GM18502 (cell line): Measurements from ENCODE around the gene MLX.

Experiments
- ATAC-seq: cut with Tn5 transposase; IDR thresholded peaks from one replicate; pipeline ENCODE4 v1.9.1; 2021; ENCODE audit warnings: mild to moderate bottlenecking; ENCODE audit not compliant: unreplicated experiment, poor library complexity

The MLX gene, protein sequence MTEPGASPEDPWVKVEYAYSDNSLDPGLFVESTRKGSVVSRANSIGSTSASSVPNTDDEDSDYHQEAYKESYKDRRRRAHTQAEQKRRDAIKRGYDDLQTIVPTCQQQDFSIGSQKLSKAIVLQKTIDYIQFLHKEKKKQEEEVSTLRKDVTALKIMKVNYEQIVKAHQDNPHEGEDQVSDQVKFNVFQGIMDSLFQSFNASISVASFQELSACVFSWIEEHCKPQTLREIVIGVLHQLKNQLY

DNA sequence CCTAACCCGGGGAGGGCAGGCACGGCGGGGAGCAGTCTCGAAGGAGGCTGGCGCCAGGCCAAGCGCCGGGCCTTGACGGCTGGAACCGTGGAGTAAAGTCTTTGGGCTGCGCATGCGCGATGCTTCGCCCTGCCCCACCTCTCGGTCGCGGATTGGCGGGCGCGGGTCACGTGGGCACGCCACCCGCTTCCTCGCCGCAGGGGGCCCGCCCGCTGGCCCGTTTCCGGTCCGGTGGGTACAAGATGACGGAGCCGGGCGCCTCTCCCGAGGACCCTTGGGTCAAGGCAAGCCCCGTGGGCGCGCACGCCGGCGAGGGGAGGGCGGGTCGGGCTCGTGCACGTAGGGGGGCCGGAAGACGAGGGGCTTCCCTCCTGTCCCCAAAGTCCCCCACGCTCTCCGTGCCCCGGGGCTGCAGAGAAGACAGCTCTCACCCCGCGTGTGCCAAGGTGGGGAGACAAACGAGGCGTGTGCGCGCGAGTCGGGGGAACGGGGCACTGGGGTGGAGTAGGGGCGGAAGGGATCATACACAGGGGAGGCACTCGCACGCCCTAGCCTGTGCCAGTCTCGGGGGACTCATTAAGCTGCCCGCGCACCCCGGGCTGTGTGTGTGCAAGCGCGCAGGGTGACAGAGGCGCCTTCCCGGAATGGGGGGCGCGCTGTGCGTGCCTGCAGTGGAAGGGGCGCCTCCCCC is at the start of gene MLX:
Gene MLX, plus strand, starts transcription at position 218 of the 691 bp plus-strand sequence. Its CDS starts 25 bp downstream, at position 243.
- ATAC-seq = peak; percentile 61

DNA sequence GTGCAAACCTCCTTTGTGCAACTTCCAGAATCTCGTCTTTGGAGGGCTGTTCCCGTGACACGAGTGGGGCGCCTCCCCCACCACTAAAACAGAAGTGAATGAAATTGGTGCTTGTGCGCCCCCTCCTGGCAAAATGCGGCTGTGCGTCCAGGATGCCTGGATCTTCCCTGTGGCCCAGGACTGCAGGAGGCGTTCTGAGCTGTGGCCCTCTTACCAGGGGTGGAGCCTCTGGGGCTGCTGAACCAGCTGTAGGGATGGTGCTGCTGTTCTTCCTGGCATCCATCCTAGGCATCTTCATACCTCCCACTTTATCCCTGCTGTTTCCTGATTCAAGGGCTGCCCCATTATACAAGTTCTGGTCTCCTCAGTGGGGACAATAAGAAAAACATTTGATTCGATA is 49.4 kb upstream of the MLX start:
- no peak for ATAC-seq

DNA sequence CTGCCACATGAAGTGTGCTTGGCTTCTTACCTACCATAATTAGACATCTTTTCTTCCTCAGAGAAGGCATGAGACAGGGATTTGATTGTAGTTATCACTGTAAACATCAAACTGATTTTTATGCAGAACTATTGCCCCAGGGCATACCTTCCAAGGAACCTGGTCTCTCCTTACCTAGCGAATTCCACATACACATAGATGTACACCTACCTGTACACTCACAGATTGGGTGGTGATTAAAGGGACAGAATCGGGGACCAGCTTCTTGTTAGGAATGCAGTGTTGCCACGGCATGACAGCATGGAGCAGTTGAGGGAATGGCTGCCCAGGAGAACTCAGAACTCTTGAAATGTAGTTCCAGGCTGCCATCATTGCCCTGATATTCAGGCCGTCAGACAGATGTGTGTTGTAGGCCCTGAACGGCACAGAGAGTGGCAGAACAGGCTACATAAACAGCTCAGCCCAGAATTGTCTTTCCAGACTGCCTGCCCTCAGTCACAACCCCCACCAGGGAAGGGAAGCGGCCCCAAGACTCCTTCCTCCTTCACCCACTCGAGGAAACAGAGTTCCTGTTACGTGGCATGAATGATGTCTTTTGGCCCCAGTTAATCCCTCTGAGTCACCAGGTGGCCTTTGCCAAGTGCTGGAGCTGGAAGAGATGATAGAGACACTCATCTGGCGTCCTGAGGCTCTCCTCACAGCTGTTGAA is 48.7 kb upstream of the MLX start:
- ATAC-seq = no peak

DNA sequence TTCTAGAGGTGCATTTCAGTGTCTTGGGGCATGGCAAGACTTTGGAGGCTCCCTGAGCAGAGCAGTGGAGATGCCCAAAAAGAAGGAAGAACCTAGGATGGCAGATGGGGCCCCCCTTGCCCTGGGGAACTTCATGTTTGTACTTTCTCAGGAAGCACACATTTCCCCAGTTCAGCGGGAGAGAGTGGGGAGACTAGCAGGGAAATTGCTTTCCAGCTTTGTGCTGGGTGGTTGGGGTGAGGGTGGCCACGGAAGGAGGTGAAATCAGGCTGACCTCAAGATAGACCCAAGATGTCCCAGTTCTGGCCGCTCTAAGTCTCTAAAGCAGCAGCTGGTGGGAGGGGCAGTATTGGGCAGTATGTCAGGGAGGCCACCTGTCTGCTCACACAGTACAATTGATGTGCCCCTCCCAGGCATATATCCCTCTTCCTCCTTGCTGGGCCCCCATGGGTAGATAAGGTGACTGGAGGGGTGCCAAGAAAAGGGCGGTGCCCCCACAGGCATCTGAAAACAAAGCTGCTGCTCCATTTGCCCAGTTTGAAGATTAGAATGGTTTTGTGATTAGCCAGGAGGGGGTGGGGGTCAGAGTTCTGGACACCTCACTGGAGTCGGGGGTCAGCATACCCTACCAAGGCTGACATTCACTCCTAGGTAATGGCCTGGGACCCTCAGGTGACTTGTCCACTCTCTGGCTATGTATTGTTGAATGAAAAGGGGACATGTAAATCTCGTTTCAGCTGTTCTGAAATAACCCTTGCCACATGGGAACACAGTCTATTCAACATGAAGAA is 48.0 kb upstream of the MLX start:
- no peak for ATAC-seq

DNA sequence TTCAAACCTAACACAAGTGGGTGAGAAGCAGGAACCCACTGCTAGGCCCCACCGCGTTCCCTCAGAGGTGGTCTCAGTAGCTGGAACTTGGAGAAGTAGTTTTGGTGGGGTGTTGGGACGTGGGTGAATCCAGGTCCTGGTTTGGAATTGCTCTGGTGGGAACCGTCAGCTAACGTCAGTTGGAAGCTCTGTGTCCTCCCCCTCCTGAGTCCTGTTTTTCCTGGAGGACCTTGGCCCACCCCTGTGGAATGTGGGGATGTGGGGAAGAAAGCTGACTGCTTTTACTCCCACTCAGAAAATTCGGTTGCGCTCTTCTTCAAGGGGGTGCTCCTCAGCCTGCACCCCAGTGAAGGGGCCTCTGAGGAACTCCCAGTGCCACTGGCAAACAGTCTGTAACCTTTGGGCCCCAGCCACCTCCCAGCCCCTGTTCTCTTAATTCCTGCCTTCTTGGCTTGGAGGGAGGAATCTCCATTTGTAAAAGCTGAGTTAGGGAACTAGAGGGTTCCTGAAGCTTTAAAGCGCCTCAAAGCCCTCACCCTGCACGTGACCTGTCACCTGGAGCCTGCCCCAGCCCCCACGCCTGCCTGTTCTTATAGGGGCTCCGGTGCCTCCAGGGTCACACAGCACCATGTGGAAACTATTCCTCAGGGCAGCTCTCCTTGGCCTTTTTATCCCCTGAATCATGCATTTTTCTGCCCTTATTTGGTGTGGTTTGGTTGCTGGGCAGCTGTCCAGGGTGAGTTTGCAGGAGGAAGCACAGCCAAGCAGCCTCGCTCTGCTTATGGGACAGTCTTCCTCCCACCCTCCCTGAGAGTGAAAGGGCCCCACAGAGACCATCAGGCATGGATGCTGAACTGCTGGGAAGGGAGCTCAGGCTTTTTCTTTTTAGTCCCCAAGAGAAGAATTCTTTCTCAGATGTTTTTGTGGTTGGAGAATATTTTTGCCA is 47.1 kb upstream of the MLX start:
- no peak for ATAC-seq

DNA sequence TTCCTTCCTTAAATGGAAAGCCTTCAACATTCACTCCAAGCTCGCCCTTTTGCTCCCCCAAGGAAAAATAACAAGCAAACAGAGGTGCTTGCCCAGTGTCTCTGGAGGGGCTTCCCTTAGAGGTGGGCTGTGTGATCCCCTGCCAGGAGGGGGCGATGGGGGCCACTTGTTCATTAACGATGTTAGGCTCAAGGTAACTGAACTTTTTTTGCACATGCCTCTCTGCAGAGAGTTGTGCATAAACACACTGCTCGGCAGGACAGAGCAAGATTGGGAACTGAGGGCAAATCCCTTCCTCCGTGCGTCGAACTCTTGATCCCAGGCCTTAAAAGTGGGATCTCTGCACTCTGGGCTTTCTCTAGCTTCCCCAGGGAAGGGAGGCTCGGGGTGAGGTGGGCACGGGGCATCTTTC is 46.4 kb upstream of the MLX start:
- ATAC-seq = no peak

DNA sequence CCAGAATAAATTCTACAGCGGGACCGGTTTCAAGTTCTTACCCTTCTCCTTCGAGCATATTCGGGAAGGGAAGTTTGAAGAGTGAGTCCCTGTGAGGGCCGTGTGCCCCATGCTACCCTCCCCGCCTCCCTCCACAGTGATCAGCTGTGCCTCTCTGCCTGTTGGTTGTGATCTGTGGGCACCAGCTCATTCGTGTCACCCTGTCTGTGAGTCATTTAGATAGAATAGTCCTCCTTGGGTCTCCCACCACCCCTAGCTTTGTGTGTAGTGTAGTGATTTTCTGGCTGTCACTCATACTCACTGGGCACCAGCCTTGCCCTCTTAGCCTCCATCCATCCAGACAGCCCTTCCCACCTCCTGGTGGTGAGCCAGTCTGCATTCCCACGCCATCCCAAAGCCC is 45.9 kb upstream of the MLX start:
- no peak for ATAC-seq

DNA sequence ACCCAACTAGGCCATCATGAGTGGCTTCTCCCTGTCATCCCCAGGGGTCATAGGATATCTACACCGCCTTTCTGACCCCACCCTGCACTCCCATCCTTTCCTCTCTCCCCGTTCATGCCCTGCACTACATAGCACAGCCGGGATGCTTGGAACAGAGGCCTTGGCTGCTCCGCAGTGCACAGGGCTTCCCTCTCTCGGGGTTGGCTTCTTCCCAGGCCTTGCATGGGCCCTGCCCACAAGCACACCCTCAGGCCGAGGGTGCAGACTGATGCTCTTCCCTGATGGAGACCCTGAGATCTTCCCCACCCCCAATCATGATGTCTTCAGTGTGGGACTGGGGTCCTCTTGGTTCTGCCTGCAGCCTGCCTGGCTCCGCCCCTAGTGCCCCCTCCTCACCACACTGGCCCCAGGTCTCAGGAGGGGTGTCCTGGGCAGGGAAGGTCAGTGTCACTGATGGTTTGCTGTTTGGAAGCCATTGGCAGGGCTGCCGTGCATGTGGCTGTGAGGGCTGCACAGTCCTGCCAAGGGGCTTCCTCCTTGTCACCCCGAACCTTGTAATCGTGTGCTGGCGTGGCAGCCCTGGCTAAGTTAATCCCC is 45.1 kb upstream of the MLX start:
- no peak for ATAC-seq

DNA sequence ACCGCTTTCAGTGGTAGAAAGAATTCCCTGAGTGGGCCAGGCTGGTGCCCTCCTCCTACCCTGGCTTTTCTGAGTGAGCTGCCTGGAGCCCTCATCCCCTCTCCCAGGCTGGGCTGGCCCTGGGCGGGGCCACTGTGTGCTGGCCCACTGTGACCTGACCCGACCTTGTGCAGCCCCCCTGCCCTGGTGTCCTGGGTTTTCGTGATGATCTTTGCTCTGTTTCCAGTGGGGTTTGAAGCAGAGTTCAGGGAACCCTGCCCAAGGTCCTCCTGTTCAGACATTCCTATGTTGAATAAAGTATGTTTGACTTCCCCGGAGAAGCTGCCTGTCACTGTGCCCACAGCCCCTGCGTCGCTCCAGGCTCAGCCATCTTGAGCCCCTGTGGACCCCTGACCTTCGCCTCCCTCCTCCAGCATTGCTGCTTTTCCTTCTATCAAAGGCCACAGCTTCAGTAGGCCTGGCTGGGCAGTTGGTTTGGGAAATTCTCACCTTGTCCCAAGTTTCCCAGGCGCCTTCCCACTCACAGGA is 44.6 kb upstream of the MLX start:
- no peak for ATAC-seq

DNA sequence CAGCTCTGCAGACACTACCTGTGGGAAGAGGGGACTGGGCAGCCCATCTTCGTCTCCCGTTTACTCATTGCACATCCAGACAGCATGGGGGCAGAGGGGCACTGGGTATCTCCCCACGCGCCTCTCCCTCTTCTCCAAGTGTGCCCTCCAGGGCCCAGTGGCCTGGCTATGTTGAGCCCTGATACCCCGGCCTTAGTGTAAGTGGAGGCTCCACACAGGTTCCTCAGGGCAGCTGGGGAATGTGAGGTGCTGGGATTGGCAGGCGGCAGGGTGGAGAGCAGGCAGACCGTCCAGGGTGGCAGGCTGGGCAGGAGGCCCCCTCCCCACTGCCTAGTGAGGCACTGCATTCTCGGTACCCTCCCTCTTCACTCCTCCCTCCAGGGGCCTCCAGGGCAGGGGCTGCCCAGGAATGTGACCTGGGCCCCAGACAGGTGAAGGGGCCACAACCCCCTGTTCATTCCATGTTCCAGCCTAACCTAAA is 44.1 kb upstream of the MLX start:
- no peak for ATAC-seq

DNA sequence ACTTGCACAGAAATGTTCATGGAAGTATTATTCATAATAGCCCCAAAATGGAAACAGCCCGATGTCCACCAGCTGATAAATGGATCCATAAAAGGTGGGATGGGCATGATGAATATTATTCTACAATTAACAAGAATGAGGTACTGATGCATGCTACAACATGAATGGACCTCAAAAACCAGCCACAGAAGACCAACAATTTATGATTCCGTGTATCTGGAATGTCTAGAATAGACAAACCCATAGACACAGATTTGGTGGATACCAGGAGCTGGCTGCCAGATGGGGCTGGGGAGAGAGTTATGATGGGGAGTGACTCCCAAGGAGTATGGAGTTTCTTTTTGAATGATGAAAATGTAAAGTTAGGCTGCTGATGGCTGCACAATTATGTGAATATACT is 41.7 kb upstream of the MLX start:
- no peak for ATAC-seq

DNA sequence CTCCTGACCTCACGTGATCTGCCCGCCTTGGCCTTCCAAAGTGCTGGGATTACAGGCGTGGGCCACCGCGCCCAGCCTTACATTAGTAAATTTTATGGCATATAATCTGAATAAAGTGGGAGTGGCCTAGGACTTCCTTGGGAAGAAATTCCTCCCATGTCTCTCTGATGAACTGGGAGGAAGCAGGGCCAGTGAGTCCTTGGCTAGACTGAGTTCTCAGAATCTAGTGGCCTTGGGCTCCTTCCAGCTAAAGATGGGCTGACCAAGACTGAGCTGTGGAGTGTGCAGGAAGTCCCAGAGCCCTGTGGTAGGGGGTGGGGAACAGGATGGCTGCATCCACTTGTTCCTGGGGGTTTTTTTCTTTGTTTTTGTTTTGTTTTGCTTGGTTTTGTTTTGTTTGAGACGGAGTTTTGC is 40.9 kb upstream of the MLX start:
- ATAC-seq = no peak

DNA sequence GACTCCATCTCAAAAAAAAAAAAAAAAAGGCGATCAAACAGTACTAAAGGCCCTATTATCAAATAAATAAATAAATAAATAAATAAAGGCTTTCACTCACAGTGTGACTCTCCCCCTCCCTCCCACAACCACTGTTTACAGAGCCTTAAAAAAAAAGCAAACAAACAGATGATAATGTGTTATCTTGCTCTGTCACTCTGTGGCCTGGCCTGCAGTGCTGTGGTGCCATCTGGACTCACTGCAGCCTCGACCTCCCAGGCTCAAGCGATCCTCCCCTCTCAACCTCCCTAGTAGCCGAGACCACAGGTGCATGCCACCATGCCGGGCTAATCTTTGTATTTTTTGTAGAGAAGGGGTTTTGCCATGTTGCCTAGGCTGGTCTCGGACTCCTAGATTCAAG is 39.0 kb upstream of the MLX start:
- no peak for ATAC-seq

DNA sequence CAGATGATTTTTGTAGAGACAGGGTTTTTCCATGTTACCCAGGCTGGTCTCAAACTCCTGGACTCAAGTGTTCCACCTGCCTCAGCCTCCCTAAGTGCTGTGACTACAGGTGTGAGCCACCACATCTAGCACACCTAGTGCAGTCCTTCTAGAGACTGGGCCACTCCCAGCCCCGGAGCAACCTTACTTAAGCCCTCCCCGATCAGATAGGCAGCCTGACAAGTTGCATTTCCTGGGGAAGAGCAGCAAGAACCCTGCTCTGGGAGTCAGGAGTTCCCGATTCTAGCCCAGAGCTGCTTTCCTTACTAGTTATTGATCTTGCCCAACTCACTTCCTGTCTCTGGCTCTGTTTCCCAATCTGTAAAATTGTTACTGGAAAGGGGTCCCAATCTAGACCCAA is 37.8 kb upstream of the MLX start:
- no peak for ATAC-seq

DNA sequence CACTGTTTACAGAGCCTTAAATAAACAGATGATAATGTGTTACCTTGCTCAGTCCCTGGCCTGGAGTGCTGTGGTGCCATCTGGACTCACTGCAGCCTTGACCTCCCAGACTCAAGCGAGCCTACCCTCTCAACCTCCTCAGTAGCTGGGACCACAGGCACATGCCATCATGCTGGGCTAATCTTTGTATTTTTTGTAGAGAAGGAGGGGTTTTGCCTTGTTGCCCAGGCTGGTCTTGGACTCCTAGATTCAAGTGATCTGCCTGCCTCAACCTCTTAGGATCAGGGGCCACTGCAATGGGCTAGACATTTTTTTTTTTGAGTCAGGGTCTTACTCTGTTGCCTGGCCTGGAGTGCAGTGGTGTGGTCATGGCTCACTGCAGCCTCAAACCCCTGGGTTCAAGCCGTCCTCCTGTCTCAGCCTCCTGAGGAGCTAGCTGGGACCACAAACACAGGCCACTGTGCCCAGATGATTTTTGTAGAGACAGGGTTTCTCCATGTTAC is 35.9 kb upstream of the MLX start:
- no peak for ATAC-seq

DNA sequence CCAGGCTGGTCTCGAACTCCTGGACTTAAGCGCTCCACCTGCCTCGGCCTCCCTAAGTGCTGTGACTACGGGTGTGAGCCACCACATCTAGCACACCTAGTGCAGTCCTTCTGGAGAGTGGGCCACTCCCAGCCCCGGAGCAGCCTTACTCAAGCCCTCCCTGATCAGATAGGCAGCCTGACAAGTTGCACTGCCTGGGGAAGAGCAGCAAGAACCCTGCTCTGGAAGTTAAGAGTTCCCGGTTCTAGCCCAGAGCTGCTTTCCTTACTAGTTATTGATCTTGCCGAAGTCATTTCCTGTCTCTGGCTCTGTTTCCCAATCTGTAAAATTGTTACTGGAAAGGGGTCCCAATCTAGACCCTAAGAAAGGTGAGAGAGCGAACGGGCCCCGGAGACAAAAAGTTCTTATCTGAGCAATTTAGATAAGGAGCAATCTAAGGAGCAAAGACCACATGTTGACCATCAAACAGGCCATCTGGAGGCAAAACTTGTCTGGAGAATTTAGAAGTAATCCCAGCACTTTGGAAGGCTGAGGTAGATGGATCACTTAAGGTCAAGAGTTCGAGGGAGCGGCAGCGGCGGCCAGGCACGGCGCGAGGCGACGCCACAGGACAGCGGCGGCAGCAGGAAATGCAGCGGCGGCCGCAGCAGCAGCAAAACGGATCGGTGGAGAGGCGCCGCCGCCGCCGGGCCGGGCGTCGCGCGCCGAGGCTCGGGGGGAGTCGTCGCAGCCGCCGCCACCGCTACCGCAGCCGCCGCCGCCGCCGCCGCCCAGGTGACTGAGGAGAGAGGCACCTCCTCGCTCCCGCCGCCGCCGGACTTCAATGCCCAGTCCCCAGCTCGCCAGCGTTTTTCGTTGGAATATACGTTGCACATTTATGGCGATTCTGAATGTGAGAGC is 35.2 kb upstream of the MLX start:
- ATAC-seq = no peak

DNA sequence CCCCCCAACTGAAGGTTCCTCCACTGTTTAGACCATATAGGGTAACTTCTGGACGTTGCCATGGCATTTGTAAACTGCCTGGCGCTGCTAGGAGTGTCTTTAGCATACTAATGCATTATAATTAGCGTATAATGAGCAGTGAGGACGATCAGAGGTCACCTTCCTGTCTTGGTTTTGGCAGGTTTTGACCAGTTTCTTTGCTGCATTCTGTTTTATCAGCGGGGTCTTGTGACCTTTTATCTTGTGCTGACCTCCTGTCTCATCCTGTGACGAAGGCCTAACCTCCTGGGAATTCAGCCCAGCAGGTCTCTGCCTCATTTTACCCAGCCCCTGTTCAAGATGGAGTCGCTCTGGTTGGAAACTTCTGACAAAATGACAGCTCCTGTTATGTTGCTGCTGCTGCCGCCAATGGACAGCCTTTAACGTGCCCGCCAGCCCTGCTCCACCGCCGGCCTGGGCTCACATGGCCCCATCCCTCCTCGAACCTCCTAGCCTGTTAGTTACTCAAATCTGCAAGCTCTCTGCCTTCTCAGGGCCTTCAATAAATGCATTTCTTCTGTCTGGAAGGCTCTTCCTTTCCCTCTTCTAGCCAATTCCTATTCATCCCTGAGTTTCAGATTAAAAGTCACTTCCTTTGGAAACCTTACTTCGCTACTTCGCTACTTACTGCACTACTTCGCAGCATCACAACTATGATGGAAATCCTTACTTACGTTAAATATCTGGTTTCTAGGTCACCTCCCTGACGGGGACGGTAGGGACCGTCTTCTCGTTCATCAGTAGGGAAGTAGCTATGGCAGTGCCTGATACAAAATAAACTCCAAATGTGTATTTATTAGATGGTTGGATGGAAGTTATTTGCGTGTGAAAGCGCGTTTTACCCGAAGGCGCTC is 31.5 kb upstream of the MLX start:
- no peak for ATAC-seq
